ENCODE results near the gene ZMYND10. TPM values are rescaled to one million over a fixed set of nuclear protein-coding genes. Genes with fewer than 3 reads are reported as not detected.
A peak's percentile ranks its signal among the peaks of the same experiment; 100 is the strongest.

ZMYND10 gene
- total RNA-seq, 8 experiments from 2014 or later: 0.76 to 91.1 (median 2.2) TPM

- 0% methylated on average over 1 of the region's 17 CpGs; no CpG with 5 or more reads in 9 of the 10 experiments for WGBS, 10 experiments
- H3K4me3 ChIP-seq: no peak overlapping the region
- no peak for ATAC-seq (replicated peaks in 6 of 8)
- H3K4me1 ChIP-seq (replicated peaks in 1 of 2): peaks cover 34 to 48% of the 10 kb centered on the region in 2 donors
- peak overlapping the region in 1 of 2 donors; percentile 18 for H3K27ac ChIP-seq
- in situ Hi-C loops (cut with MboI; ENCODE audit: low pct_unique_long_range_greater_than_20kb in 2 of 9, low sequenced_read_pairs in 9 of 9, unreplicated experiment in 9 of 9): no loop called here
These were observed 35.0 kb upstream of the ZMYND10 start for GRCh38 chr3:50380405-50381085.

- Histone ChIP-seq H3K4me1 (replicated peaks in 1 of 2) (peaks cover 48 to 62% of the 10 kb centered on the region in 2 donors), H3K27ac (no peak overlapping the region), H3K4me3 (no peak overlapping the region)
- 62 to 93% (median 82%) methylated on average over 3 to 14 of the region's 17 CpGs; no CpG with 5 or more reads in 5 of the 10 experiments for WGBS, 10 experiments
- in situ Hi-C loops (cut with MboI; ENCODE audit: low pct_unique_long_range_greater_than_20kb in 2 of 9, low sequenced_read_pairs in 9 of 9, unreplicated experiment in 9 of 9): no loop called here
- no peak for ATAC-seq (replicated peaks in 6 of 8)
These were observed 33.2 kb upstream of the ZMYND10 start for GRCh38 chr3:50378757-50379156.

GRCh38 chr3:50378024-50378423 is 32.5 kb upstream of the ZMYND10 start:
- in situ Hi-C loops (cut with MboI; ENCODE audit: low pct_unique_long_range_greater_than_20kb in 2 of 9, low sequenced_read_pairs in 9 of 9, unreplicated experiment in 9 of 9): no loop called here
- Histone ChIP-seq H3K4me1 (replicated peaks in 1 of 2) (peaks cover 53 to 67% of the 10 kb centered on the region in 2 donors), H3K4me3 (no peak overlapping the region), H3K27ac (no peak overlapping the region)
- WGBS, 10 experiments: 60 to 100% (median 80%) methylated on average over 1 to 3 of the region's 6 CpGs; no CpG with 5 or more reads in 7 of the 10 experiments
- ATAC-seq (replicated peaks in 6 of 8): no peak

GRCh38 chr3:50375258-50375931 is 29.9 kb upstream of the ZMYND10 start:
- peak in 1 of 8 experiments; percentile 46 for ATAC-seq (replicated peaks in 6 of 8)
- Histone ChIP-seq H3K4me1 (replicated peaks in 1 of 2) (peaks cover 59 to 67% of the 10 kb centered on the region in 2 donors), H3K27ac (peak overlapping the region in 1 of 2 donors; percentile 92), H3K4me3 (no peak overlapping the region)
- in situ Hi-C loops (cut with MboI; ENCODE audit: low pct_unique_long_range_greater_than_20kb in 2 of 9, low sequenced_read_pairs in 9 of 9, unreplicated experiment in 9 of 9): no loop called here
- 0 to 100% (median 67%) methylated on average over 1 to 2 of the region's 7 CpGs; no CpG with 5 or more reads in 5 of the 10 experiments for WGBS, 10 experiments

- in situ Hi-C loops (cut with MboI; ENCODE audit: low pct_unique_long_range_greater_than_20kb in 2 of 9, low sequenced_read_pairs in 9 of 9, unreplicated experiment in 9 of 9): no loop called here
- Histone ChIP-seq H3K27ac (peak overlapping the region; percentile 62 to 92), H3K4me3 (no peak overlapping the region), H3K4me1 (replicated peaks in 1 of 2) (peaks cover 57 to 59% of the 10 kb centered on the region in 2 donors)
- WGBS, 10 experiments: no CpG with 5 or more reads among the region's 22 CpGs
- peak in 2 of 8 experiments; percentile 2 to 5 for ATAC-seq (replicated peaks in 6 of 8)
These were observed 29.1 kb upstream of the ZMYND10 start for GRCh38 chr3:50374363-50375257.

GRCh38 chr3:50373146-50374051 is 27.9 kb upstream of the ZMYND10 start:
- H3K4me1 ChIP-seq (replicated peaks in 1 of 2): peaks cover 49 to 53% of the 10 kb centered on the region in 2 donors
- 10 to 80% (median 55%) methylated on average over 1 to 7 of the region's 12 CpGs; no CpG with 5 or more reads in 6 of the 10 experiments for WGBS, 10 experiments
- peak overlapping the region; percentile 65 to 82 for H3K27ac ChIP-seq
- peak in 5 of 8 experiments; percentile 66 to 83 (median 79) for ATAC-seq (replicated peaks in 6 of 8)
- in situ Hi-C loops (cut with MboI; ENCODE audit: low pct_unique_long_range_greater_than_20kb in 2 of 9, low sequenced_read_pairs in 9 of 9, unreplicated experiment in 9 of 9): no loop called here
- H3K4me3 ChIP-seq: no peak overlapping the region

- in situ Hi-C loops (cut with MboI; ENCODE audit: low pct_unique_long_range_greater_than_20kb in 2 of 9, low sequenced_read_pairs in 9 of 9, unreplicated experiment in 9 of 9): no loop called here
- WGBS, 10 experiments: 20 to 64% (median 40%) methylated on average over 1 to 3 of the region's 8 CpGs; no CpG with 5 or more reads in 7 of the 10 experiments
- H3K4me3 ChIP-seq: no peak overlapping the region
- peak in 7 of 8 experiments; percentile 18 to 56 (median 38) for ATAC-seq (replicated peaks in 6 of 8)
- peak overlapping the region; percentile 65 to 82 for H3K27ac ChIP-seq
- peaks cover 49 to 51% of the 10 kb centered on the region in 2 donors for H3K4me1 ChIP-seq (replicated peaks in 1 of 2)
These were observed 26.8 kb upstream of the ZMYND10 start for GRCh38 chr3:50372349-50372748.

DNA sequence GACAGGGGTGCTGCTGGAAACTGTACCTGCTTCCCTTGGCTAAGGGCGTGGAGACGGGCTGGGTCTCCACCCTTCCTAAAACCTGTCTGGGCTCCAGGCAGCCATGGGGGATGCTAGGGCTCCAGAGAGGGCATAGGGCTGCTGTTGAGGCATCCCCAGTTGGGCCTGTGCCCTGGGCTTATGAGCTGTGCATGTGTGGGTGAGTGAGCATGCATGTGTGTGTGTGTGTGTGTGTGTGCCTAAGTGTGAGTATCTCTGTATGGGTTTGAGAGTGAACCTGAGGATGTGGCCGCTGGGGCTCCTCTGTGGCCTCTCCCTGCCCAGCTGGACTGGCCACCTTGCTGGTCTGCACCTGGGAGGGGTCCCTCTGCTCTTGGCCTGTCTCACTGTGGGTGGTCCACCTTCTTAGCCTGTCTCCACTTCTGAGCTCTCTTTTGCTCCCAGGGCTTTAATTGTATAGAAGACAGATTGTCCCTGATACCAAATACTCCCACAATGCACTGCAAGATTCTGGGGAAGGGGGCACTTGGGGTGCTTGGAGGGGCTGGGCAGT is 25.7 kb upstream of the ZMYND10 start:
- 80 to 100% methylated on average over 1 to 3 of the region's 3 CpGs; no CpG with 5 or more reads in 8 of the 10 experiments for WGBS, 10 experiments
- Histone ChIP-seq H3K4me3 (no peak overlapping the region), H3K27ac (peak overlapping the region in 1 of 2 donors; percentile 37), H3K4me1 (replicated peaks in 1 of 2) (peaks cover 48 to 49% of the 10 kb centered on the region in 2 donors)
- in situ Hi-C loops (cut with MboI; ENCODE audit: low pct_unique_long_range_greater_than_20kb in 2 of 9, low sequenced_read_pairs in 9 of 9, unreplicated experiment in 9 of 9): no loop called here
- no peak for ATAC-seq (replicated peaks in 6 of 8)

DNA sequence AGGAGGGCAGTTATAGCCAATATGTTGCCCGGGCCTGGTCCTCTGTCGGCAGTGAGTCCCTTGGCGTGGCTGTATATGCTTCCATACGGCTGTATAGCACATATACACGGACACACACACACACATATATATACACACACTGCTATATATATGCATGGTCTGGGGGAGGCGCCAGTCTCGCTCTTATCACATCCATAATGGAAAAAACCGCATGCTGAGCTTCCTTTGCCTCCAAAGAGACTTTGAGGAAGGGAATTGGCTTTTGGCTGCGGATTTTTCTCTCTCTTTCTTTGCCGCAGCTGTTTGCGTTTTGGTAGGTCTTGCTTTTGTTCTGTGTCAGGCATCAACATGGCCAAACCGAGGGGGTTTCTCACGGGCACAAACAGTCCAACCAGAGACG is 25.1 kb upstream of the ZMYND10 start:
- WGBS, 10 experiments: 14 to 60% (median 40%) methylated on average over 4 to 7 of the region's 14 CpGs; no CpG with 5 or more reads in 5 of the 10 experiments
- H3K4me3 ChIP-seq: no peak overlapping the region
- H3K27ac ChIP-seq: peak overlapping the region in 1 of 2 donors; percentile 37
- ATAC-seq (replicated peaks in 6 of 8): peak in 3 of 8 experiments; percentile 42 to 68 (median 42)
- H3K4me1 ChIP-seq (replicated peaks in 1 of 2): peaks cover 46 to 50% of the 10 kb centered on the region in 2 donors
- in situ Hi-C loops (cut with MboI; ENCODE audit: low pct_unique_long_range_greater_than_20kb in 2 of 9, low sequenced_read_pairs in 9 of 9, unreplicated experiment in 9 of 9): no loop called here

DNA sequence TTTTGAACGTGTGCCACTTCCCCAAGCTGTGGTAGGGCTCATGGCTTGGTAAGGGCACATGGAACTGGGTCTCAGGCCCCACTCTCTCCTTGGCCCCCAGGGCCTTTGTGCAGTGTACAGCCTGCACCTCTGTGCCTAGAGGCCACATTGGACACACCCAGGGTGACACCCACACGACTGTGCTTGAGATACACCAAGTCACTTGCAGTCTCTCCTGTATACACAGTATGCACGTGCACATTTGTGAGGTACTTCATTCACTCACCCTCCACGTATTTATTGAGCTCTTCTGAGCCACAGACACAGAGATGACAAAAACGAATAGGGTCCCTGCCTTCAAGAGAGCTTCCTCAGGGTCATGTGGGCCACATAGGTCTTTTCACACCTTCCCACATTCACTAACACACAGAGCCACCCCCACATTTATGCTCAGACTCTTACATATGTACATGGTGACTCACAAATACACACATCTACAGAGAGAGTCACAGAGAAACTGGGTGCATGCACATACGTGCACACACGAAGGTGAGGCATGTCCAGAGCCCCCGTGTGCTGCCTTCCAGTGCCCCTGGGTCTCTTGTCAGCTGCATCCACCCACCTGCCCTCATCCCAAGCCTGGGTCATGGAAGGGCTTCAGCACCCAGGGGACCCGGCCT is 23.6 kb upstream of the ZMYND10 start:
- no peak overlapping the region for H3K4me3 ChIP-seq
- 20 to 60% (median 44%) methylated on average over 1 to 4 of the region's 9 CpGs; no CpG with 5 or more reads in 6 of the 10 experiments for WGBS, 10 experiments
- peaks cover 37 to 44% of the 10 kb centered on the region in 2 donors for H3K4me1 ChIP-seq (replicated peaks in 1 of 2)
- no peak overlapping the region for H3K27ac ChIP-seq
- in situ Hi-C loops (cut with MboI; ENCODE audit: low pct_unique_long_range_greater_than_20kb in 2 of 9, low sequenced_read_pairs in 9 of 9, unreplicated experiment in 9 of 9): no loop called here
- peak in 2 of 8 experiments; percentile 5 to 13 for ATAC-seq (replicated peaks in 6 of 8)

- in situ Hi-C loops (cut with MboI; ENCODE audit: low pct_unique_long_range_greater_than_20kb in 2 of 9, low sequenced_read_pairs in 9 of 9, unreplicated experiment in 9 of 9): no loop called here
- no peak overlapping the region for H3K4me3 ChIP-seq
- H3K27ac ChIP-seq: peak overlapping the region in 1 of 2 donors; percentile 71
- H3K4me1 ChIP-seq (replicated peaks in 1 of 2): peaks cover 11 to 19% of the 10 kb centered on the region in 2 donors
- WGBS, 10 experiments: 80 to 100% (median 100%) methylated on average over 1 to 2 of the region's 5 CpGs; no CpG with 5 or more reads in 7 of the 10 experiments
- ATAC-seq (replicated peaks in 6 of 8): no peak
These were observed 20.3 kb upstream of the ZMYND10 start for GRCh38 chr3:50365842-50366220.

All from motor neuron (in vitro differentiated cells).